Measurements from ENCODE around the gene ITIH2.

DNA sequence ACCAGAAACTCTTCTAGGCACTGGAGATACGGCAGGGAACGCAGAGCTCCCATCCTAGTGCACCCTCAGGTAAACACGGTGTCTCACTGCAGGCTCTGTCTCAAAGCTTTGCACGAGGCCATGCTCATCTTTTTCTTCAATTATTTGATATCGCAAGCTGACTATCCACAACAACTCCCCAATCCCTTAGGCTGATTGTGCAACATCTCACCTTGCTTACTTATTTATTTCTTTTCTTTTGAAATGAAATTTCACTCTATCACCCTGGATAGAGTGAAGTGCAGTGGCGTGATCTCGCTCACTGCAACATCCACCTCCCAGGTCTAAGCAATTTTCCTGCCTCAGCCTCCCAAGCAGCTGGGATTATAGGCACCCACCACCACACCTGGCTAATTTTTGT lies 12.4 kb downstream of the ITIH2 start:
- TF ChIP-seq RFX5 (IDR thresholded peaks at IDR 0.05) (no peak), MAZ (IDR thresholded peaks at IDR 0.05; ENCODE audit: borderline replicate concordance, low read depth, low read length) (no peak), EHMT2 (IDR thresholded peaks at IDR 0.05; ENCODE audit: low read depth) (no peak), HOXA7 (CRISPR knock-in tag; IDR thresholded peaks at IDR 0.05) (no peak), HOXB13 (CRISPR knock-in tag; IDR thresholded peaks at IDR 0.05; ENCODE audit: low read depth) (no peak), POLR2A (IDR thresholded peaks at IDR 0.05; ENCODE audit: low read length) (no peak), GATA3 (IDR thresholded peaks at IDR 0.05; ENCODE audit: borderline replicate concordance) (no peak), CEBPB (IDR thresholded peaks at IDR 0.05) (0 out of 4 replicates have a peak, but pooled peaks of 1 of the 2 experiments have one; percentile 5)
- TF ChIP-seq, protein P1, sequence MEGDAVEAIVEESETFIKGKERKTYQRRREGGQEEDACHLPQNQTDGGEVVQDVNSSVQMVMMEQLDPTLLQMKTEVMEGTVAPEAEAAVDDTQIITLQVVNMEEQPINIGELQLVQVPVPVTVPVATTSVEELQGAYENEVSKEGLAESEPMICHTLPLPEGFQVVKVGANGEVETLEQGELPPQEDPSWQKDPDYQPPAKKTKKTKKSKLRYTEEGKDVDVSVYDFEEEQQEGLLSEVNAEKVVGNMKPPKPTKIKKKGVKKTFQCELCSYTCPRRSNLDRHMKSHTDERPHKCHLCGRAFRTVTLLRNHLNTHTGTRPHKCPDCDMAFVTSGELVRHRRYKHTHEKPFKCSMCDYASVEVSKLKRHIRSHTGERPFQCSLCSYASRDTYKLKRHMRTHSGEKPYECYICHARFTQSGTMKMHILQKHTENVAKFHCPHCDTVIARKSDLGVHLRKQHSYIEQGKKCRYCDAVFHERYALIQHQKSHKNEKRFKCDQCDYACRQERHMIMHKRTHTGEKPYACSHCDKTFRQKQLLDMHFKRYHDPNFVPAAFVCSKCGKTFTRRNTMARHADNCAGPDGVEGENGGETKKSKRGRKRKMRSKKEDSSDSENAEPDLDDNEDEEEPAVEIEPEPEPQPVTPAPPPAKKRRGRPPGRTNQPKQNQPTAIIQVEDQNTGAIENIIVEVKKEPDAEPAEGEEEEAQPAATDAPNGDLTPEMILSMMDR (IDR thresholded peaks at IDR 0.05) = no peak

All from A549 (cell line).